Stimulated activated CD8-positive, alpha-beta memory T cell treated with anti-CD3 and anti-CD28 coated beads, Interleukin-4, amount 100 ng/mL, for 4 hours (primary cell): ENCODE data around the gene REPS2.
"Not testable (repeated sequence)": the region's sequence is repeated elsewhere in the genome, so short reads cannot be mapped to it uniquely, and the experiment has no call there.

Source experiments
- DNase-seq, 2 donors: peaks; one replicate each; pipeline ENCODE4 v3.0.0-alpha.2; 2020; ENCODE audit warnings: low read depth in 2 of 2, low spot score in 1 of 2

REPS2 gene

GRCh38 chrX:16963216-16963615 lies 16.8 kb downstream of the REPS2 start:
- DNase-seq, result no peak

GRCh38 chrX:16964976-16965375 lies 18.5 kb downstream of the REPS2 start:
- not testable (repeated sequence) for DNase-seq

DNA sequence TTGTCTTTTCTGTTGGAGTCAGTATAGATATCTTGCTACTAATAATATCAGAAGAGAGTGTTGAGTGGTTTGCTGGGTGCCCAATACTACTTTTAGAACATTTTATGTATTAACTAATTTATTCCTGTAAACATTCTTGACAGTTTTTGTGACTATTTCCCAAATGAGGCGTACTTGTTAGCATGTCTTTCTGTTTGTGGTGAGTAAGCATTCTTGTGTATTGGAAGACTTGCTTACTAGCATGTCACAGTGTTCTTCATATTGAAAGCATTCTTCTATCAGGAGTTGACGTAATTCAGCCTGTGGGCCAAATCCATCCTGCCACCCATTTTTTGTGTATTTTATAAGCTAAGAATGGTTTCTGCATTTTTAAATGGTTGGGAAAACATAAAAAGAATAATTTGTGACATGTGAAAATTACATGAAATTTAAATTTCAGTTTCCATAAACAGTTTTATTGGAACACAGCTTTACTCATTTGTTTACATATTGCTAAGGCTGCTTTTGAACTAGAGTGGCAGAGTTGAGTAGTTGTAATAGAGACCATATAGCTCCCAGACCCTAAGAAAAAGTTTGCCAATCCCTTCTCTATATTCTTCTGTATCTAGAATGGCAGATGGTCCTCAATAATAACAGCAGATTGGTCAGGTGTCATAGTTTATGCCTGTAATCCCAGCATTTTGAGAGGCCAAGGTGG lies 20.4 kb downstream of the REPS2 start:
- DNase-seq, result no peak

GRCh38 chrX:16968753-16969152 lies 22.3 kb downstream of the REPS2 start:
- DNase-seq, result not testable (repeated sequence)

GRCh38 chrX:16970977-16971376 lies 24.5 kb downstream of the REPS2 start:
- DNase-seq, result no peak

DNA sequence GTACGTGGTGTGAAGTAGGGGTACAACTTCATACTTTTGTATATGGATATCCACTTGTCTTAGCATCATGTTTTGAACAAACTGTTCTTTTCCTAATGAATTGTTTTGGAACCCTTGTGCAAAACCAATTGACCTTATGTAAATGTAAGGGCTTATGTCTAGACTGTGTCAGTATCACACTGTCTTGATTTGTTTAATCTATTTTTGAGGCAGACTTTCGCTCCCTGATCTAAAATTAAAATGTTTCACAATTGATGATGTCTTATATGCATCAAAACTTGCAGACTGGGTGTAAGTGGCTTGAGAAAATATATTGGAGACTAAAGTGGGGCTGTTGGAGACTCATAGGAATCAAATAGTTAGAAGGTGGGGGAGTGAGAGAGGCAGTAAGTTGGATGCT lies 25.2 kb downstream of the REPS2 start:
- no peak for DNase-seq

- no peak for DNase-seq
Observed at GRCh38 chrX:16975233-16975632, 28.8 kb downstream of the REPS2 start.

DNA sequence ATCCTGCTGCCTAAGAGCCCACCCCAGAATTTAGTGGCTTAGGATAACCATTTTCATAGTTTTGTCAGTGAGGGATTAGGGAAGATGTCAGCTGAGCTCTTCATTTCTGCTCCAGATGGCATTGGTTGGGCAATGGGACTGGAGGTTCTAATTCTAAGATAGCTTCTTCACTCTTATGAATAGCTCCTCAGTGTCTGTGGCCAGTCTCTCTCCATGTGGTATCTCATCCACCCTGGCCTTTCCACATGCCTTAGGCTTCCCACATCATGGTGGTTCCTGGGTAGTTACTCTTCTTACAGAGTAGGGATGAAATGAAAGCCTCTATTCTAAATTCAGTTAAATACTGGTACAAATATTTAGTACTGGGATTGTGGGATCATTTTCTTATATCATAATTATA lies 31.3 kb downstream of the REPS2 start:
- DNase-seq, result no peak

DNA sequence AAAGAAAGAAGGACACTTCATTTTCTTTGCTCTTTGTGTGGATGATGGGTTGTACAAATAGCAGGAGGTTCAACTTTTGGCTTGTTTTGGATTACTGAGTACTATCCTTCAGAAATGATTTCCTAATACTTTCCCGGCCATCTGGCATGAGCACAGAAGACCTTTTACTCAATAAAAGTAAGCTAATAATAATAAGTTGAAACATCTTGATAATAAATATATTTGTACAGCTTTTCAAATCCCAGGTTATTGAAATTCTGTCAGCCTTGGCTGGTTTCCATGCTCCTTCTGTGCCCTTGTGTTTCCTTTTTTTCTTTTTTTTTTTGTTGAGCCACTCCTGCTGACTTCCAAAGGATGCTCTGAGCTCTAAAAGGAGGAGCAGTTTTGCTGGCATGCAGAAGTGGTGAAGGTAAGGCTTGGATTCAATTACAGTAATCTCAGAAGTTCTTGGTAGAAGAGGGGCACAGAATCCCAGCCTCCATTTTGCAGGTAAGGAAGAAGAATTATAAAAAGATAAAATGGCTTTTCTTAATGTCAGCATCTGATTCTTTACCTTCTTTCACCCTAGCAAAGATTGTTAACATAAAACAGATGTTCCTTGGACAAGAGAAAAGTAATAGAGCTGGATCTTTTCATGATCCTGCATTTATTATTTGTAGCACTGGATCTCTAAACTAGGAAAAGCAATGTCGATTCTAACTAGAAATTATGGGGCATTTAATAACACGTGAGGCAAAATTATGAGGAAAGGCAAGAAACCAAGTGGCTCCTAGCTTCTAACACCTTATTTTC lies 31.9 kb downstream of the REPS2 start:
- no peak for DNase-seq

- DNase-seq, result no peak
Observed at GRCh38 chrX:16979226-16979625, 32.8 kb downstream of the REPS2 start.

DNA sequence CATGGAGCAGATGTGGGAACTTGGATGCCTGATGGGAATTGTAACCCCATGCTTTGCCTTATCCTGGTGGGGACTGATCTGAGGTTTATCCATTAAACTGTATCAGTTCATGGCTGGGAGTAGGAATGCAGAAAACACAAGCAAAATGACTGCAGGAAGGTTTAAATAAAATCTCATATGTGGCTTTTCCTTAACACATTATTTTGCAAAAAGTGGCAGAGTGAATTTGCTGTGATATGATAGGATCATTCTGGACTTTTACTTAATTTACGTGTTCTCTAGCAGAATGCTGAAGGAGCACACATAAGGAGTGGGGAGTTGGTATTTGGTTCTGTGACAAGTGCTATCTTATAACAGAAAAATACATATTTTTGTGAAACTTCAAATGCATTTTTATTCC lies 34.8 kb downstream of the REPS2 start:
- no peak for DNase-seq

DNA sequence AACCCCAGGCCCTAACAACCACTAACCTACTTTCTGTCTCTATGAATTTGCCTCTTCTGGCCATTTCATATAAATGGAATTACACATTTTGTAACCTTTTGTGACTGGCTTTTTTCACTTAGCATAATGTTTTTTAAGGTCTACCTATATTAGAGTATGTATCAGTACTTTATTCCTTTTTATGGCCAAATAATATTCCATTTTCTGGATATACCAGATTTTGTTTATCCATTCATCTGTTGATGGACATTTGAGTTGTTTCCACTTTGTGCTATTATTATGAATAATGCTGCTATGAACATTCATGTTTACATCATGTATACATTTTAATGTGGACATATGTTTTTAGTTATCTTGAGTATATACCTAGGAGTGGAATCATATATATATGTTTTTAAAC lies 35.5 kb downstream of the REPS2 start:
- no peak for DNase-seq

DNA sequence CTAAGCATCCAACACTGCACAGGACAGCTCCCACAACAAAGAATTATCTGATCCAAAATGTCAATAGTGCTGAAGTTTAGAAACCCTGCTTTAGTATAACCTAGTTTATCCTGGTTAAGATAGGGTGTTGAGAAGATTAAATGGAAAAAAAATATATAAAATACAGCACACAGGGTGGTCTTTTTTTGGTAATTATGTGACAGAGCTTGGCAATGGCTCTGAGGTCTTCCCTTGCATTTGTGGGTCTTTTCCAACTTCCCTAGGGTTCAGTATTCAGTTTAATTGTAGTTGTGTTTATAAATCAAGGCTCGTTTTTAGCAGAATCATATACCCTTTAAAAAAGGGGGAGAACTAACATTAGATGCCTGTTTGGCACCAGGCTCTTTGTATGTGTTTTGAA lies 36.6 kb downstream of the REPS2 start:
- no peak for DNase-seq

- no peak for DNase-seq
Observed at GRCh38 chrX:16985286-16985685, 38.8 kb downstream of the REPS2 start.

- no peak for DNase-seq
Observed at GRCh38 chrX:16986169-16986568, 39.7 kb downstream of the REPS2 start.

DNA sequence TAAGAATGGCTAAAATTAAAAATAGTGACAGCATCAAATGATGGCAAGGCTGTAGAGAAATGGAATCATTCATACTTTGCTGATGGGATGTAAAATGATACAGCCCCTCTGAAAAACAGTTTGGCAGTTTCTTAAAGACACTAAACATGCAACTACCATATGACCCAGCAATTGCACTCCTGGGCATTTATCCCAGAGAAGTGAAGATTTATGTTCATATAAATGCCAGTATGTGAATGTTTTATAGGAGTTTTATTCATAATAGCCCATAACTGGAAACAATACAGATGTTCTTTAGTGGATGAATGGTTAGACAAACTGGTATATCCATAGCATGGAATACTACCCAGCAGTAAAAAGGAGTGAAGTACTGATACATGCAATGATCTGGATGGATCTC lies 43.3 kb downstream of the REPS2 start:
- DNase-seq, result no peak

- no peak for DNase-seq
Observed at GRCh38 chrX:16990839-16991238, 44.4 kb downstream of the REPS2 start.

DNA sequence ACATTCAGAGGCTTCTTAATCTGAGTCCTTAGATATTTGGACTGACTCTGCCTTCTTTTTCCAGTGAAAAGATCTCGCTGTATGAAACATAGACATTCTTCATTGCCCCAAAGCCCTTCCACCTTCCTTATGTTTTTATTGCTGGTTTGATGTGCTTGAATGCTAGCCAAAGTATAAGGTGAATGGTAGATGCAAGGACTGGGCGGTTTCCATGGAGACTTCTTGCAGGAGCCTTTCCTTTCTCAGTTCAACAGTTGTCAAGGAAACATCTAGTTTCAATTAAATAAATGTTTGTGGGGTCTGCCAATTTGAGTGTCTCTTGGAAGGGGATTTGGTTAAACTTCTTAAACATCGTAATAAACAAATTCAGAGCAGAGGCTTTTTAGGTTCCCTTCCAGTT lies 46.0 kb downstream of the REPS2 start:
- DNase-seq, result no peak

GRCh38 chrX:16992951-16993350 lies 46.5 kb downstream of the REPS2 start:
- no peak for DNase-seq

DNA sequence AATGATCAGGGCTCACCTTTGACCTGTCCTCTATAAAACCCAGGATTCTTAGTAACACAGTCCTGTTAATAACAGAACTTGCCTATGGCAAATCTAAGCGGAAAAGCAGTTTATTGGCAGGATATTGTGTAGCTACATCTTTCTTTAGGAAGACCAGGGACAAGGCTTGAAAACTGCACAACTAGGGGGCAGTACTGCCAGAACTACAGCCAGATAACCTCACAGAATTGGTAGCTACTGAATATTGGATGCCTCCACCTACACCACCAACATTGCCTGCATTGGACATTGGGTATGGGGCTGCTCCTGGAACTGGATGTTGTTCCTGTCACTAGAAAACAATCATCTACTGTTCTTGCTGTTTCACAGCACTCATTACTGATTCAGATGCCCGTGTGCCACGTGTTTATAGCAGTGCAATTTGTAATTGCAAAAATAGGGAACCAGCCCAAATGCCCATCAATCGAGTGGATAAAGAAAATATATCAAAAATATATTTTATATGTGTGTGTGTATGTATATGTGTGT lies 47.4 kb downstream of the REPS2 start:
- no peak for DNase-seq

DNA sequence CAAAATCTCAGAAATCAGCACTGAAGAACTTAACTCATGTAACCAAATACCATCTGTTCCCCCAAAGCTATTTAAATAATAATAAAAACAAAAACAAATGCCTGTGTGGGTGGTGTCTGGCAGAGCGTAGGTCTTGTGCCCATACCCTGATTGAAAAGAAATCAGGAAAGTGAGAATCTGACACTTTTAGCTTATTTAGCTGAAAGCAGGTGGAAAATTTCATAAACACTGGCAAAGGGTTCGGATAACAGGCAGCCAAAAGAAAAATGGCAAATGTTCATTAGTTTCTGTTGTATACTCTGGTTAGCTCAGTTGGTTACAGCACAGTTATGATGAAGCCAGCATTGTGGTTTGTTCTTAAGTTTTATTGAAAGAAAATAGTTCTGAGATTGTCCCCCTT lies 48.3 kb downstream of the REPS2 start:
- DNase-seq, result no peak

- DNase-seq, result no peak
Observed at GRCh38 chrX:16997313-16997712, 50.9 kb downstream of the REPS2 start.

GRCh38 chrX:16999275-16999674 lies 52.8 kb downstream of the REPS2 start:
- DNase-seq, result no peak
